Testis (tissue), 2 donors: ENCODE results near the gene RIPK3.

Experiments
- CTCF ChIP-seq, 3 experiments: fragments of 450-650 bp in 2 of 3; fragments of 200-600 bp in 1 of 3; sonication (generic) in 1 of 3; IDR thresholded peaks; one replicate each; pipeline ENCODE4 v1.5.1; 2016 to 2019; ENCODE audit warnings: antibody characterized with exemption in 3 of 3, mild to moderate bottlenecking in 2 of 3, moderate library complexity in 1 of 3
- POLR2A ChIP-seq: fragments of 450-650 bp; IDR thresholded peaks from one replicate; pipeline ENCODE4 v1.6.1; 2017; ENCODE audit warnings: antibody characterized with exemption, mild to moderate bottlenecking, moderate library complexity

DNA sequence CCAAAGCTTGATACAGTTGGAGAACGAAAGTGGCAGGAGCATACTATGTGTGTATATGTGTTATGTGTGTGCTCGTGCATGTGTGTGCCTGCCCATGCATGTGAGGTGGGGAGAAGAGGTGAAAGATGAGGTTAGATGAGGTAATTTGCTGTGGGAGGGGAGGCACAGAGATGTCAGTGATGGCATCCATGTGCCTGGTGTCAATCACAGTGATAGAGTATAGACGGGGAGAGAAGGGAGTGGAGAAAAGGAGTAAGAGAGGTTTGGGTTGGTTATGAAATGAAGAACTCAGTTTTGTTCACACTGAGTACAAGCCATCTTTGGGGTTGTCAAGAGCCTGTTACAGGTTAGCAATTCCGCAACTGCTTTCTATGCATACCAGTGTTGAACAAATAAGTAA is 44.4 kb upstream of the RIPK3 start:
- TF ChIP-seq CTCF (IDR thresholded peaks at IDR 0.05) (no peak), POLR2A (no peak)
